GM18502 (cell line): ENCODE measurements around the gene WNT8A.
A peak's percentile ranks its signal among the peaks of the same experiment; 100 is the strongest.
"Not testable (repeated sequence)": the region's sequence is repeated elsewhere in the genome, so short reads cannot be mapped to it uniquely, and the experiment has no call there.

Source experiments
- ATAC-seq: cut with Tn5 transposase; IDR thresholded peaks from one replicate; pipeline ENCODE4 v1.9.1; 2021; ENCODE audit warnings: mild to moderate bottlenecking; ENCODE audit not compliant: unreplicated experiment, poor library complexity

The WNT8A gene, protein sequence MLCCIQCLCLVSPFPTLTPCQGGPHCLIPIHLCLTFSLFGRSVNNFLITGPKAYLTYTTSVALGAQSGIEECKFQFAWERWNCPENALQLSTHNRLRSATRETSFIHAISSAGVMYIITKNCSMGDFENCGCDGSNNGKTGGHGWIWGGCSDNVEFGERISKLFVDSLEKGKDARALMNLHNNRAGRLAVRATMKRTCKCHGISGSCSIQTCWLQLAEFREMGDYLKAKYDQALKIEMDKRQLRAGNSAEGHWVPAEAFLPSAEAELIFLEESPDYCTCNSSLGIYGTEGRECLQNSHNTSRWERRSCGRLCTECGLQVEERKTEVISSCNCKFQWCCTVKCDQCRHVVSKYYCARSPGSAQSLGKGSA

DNA sequence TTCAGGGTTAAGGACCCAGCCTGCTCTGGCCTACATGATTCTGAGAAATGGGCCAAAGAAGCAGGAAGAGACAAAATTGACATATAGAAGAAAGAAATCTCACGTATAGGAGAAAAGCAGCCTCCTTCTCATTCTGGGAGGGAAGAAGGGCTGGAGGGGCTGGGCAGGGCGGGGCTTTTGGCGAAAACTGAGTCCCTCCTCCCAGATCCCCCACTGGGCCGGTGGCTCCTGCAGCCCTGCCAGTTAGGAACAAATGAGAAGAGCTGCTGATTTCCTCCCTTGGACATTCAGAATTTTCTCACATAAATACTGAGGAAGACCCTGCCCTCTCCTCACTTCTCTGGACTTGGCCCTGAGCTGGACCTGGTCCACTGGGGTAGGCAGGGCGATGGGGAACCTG, at the start of gene WNT8A:
Gene WNT8A, plus strand, starts transcription at position 332 of the 400 bp plus-strand sequence. CDS start 95 bp downstream, outside the sequence.
- ATAC-seq, result no peak

DNA sequence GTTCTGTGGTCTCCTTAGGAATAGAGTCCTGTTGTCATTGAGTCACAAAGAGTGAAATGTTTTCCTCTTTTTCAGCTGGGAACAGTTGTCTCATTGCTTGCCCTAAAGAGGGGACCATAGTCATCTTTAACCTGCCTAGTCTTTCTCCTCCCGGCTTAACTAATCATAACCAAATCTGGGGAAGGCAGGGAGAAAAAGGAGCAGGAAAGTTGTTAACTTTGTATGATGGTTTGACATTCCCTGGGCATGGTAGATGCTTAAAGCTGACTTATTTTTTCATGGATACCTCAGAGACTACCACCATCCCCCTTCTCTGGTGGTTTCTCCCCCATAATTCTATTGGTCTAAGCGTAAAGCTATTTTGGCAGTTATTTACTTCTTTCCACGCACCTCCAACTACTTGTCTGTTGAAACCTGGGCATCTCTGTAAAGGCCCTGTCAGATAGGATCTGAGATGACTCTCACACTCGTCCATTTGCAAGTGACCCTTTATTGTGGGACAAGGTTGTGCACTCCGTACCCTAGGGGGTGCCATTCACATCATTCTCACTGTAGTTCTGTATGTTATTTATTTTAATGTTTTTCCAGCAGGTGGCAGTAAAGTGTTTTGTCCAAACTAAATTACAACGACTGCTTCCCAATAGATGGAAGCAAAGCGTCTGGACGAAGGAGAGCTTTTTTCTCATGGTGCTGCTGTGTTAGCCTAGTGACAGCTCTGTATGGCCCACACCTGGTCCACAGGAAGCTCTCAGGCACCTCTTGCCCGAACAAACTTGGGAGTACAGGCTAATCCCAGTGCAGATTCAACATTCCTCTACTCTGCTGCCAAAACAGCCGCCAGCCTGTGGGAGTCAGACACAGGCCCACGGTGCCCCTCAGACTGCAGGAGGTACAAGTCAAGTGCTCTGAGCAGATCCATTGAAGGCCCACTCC, 48.0 kb upstream of the WNT8A start:
- ATAC-seq, result peak; percentile 43

DNA sequence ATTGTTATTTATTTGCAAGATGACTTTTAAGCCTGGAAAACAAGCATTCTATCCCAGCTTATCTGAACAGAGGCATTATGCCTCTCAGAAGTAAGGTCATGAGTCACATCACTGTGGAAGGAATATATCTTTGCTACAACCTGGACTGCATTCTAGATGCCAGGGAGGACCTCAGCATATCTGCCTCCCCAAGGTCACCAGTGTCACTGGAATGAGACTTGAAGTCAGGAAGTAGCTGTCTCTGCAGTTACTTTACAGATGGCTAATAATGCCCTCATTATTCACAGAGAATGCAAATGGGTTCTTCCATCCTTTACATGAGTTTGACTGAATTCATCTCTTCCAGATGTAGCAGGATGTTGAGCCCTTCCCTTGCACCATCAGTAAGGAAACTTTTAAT, 46.6 kb upstream of the WNT8A start:
- no peak for ATAC-seq

DNA sequence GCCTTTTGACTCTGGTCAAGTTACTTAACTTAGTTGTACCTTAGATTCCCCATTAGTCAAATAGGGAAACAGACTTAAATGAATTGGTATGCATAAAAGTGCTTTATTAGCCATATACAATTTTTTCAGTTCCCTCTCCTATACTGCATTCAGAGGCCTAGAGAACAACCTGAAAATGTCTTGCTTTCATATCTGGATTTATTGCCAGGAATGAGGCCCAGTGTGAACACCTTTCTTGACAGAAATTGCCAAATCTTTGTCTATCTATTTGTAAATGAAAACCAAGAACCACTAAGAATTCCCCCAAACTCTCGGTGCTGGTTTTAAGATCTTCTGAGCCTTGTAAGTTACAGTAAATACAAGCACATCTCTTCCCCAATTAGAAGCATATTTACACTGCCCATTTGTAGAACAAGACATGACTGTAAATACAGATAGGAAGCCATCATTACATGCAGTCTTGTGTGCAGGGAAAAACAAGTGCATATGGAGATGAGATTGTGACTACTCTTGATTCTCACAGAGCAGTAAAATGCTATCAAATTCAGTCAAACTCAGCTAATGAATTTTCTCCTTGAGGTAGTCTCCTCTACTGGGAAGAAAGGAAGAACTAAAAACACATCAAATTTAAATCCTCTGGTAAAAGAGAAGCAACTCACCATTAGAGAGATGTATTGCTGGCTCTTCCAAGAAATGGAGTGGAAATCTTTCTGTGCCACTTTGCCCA, 45.8 kb upstream of the WNT8A start:
- no peak for ATAC-seq

DNA sequence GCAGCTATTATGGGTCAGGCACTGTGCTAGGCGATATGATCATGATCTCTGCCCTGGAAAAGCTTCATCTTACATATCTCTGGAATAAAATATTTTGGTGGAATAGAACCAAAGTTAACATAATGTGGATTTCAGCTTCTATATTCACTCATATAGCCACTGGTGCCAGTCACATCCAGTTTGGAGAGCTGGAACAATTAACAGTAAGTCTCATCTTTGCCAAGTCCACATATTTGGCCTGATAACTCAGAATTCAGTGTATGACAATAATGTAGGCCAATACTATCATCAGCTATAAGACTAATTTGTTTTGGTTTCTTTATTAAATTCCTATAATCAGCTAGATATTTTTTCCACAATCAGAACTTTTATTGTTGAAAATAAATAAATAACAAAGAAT, 45.0 kb upstream of the WNT8A start:
- no peak for ATAC-seq

DNA sequence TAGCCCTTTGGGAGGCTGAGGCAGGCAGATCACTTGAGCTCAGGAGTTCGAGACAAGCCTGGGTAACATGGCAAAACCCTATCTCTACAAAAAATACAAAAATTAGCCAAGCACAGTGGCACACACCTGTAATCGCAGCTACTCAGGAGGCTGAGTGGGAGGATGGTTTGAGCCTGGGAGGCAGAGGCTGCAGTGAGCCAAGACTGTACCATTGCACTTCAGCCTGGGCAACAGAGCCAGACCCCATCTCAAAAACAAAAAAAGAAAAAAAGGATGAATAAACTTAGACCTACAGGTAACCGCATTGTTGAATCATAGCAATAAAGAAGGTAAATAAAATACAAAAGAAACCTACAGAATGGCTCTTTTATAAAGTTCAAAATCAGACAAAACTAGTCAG, 38.5 kb upstream of the WNT8A start:
- not testable (repeated sequence) for ATAC-seq

DNA sequence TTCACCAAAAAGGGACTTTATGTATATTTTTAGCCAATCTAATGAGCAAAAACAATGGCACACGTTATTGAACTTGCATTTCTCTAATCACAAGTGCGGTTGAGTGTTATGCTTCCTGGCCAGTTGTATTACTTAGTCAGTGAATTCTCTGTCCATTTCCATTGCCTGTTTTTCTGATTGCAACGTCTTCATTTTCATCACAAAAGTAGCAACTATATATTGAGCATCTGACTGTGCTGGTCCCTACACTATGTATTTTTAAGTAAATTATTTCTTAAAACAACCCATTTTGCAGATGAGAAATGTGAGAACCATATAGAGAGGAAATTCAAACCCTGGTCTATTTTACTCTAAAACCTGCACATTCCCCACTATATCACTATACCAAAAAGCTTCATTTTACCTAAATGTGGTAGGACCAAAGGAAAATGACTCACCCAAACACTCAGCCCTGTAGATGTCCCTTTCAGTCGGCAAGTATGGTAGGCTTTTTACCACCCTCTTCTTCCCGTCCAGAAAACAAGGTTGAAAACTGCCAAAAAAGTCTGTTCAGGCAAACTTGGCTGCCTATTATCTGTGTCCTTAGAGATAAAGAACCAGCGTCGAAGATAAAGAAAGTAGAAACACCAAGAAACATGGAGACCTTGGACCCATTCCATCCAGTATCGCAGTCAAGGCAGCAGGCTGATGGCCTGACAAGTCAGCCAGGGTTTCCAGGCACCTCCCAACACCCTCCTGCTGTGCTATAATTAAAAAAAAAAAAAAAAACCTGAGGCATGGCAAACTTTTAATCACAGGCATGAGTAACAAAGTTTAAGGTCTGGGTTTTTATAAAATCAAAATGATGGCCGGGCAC, 32.2 kb upstream of the WNT8A start:
- ATAC-seq, result no peak

DNA sequence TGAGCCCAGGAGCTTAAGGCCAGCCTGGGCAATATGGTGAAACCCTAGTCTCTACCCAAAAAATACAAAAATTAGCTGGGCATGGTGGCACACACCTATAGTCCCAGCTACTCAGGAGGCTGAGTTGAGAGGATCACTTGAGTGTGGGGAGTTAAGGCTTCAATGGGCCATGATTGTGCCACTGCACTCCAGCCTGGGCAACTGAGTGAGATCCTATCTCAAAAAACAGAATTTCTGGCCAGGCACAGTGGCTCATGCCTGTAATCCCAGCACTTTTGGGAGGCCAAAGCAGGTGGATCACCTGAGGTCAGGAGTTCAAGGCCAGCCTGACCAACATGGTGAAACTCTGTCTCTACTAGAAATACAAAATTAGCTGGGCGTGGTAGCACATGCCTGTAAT, 31.1 kb upstream of the WNT8A start:
- not testable (repeated sequence) for ATAC-seq

DNA sequence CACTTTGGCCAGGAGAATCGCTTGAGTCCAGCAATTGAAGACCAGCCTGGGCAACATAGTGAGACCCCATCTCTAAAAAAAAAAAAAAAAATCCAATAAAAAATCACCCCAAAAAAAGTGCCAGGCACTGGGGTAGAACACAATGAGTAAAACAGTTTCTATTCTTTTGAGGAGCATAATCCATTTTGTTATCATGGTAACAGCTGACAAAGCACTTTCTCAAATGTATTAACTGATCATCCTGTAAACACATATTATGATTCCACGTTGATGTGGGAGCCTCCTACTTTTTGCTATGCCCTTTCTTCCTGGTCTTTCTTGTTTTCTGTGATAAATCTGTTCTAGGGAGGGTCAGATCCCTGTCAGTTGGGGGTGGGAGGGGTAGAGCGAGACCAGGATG, 30.3 kb upstream of the WNT8A start:
- no peak for ATAC-seq

DNA sequence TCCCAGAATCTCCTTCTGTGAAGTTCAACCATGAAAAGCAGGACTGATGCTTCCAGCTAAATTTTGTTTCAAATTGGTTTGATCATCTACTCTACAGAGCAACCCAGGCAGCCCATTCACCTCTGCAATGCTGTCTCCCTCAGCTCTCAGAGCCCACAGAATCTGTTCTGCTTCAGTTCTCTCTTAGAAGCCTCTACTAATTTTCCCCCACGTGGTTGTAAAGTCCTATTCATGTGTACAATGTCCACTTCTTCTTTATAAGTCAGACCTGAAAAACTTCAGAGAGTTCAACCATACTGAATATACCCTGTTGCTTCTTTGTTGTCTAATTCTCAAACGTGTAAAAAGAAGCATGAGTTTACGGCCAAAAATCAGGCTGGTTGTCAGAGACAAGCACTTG, 29.6 kb upstream of the WNT8A start:
- no peak for ATAC-seq

DNA sequence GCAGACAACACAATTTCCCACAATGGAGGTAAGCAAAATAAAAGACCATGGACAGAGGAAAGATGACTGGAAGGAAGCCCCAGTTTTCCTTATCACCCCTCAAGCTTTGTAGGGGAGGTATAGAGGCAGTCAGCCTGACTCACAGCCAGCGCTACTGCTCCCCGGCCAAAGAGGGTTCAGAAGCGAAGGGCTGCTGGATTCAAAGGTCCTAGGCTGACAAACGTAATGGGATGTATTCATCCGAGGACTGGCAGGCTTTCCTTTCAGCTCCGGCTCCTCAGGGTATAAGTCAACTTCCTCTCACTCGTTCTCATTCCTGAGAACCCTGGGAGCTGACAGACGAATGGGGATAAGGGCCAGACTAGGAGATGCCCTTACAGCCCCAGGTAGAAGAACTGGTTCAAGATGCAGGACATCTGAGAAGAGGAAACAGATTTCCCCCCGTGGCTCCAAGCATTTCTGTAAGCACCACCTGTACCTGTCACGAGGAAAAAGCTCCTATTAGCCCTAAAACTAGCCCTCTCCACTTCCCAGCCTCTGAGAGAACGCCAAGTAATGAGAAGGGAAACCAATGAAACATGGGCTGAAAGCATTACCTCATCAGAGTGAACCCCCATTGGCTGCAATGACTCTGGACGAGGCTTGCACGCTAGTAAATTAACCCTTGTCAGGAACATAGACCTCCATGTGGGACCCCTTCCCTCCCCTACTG, 28.8 kb upstream of the WNT8A start:
- ATAC-seq, result no peak

DNA sequence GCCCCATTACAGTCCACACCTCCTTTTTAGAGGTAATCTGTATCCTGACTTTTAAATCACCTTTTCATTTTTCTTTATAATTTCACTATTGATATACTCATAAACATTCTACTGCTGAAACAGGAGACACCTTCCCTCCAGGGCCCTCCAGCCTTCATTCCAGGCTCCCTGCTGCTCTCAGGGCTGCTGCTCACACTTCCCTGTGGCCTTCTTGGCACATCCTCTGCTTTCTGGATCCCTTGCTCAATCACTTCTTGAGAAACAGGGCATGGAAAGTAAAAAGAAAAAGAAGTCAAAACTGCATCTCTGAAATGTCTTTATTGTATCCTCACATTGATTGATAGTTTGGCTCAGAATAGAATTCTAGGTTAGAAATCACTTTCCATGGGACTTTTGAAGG, 19.3 kb upstream of the WNT8A start:
- ATAC-seq, result no peak

DNA sequence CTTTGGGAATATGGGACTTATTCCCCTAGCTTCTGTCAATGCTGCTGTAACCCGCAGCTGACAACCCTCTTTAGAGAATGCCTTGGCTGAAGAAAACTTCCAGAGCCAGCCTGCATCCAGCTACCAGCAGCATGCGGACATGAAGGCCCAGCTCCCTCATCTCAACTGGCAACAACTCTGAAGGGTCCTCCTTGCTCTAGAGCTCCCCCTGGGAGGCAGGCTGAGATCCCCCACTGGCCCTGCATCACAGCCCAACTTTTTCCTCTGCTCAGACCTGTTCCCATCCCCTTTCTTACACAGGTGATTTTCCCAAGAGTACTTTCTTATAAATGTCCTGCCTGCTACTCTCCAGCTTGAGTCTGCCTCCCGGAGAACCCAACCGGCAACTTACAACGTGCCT, 18.7 kb upstream of the WNT8A start:
- no peak for ATAC-seq

DNA sequence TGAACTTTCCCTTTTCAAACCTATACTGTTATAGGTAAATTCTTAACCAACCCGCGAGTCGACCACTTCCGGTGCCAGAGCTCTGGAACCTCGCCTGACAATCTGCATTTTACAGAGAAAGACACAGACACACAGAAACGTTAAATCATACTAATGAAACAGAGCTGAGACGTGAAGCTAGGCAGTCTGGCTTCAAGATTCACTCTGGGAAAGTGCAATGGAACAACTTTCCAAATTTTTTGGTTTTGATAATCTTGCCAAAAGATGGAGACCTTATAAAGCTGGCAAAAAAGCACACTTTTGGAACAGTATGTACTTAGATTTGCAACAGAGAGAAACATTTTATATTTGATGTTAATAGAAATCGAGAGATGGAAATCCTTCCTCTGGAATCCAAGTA, 15.9 kb upstream of the WNT8A start:
- ATAC-seq, result no peak

DNA sequence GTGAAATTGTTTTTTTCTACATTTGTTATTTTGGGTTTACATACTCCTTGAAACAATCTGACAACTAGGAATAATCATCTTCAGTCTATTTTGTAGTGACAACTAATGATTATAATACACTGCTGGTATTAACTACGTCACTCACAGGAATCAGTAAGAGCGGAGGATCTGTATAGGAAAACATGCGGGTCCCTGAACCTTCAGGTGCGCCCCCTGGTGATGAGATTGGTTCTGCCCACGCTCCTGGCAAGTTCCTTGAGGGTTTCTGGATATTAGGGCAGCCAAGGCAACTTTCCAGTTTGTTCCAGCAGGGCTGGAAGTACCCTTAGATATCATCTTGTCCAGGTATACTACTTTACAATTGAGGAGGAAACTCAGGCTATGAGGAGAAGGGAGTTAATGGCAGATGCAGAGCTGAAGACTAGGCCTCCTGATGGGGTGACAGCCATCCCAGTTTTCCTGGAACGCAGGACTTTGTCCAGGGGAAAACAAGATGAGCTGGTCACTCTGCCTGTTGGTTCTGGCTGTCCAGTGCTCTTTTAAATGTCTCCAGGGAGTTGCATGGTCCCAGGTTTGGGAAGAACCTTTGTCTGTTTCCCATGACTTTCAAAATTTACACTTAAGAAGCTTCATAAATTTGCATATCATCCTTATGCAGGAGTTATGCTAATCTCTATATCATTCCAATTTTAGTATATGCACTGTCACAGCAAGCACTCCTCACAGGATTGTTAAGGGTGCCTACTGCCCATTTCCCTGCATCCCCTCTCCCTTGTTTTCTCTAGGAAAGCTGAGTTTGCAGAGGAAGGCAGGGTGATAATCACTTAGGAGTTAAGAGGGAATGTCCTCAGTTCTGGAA, 14.9 kb upstream of the WNT8A start:
- no peak for ATAC-seq

DNA sequence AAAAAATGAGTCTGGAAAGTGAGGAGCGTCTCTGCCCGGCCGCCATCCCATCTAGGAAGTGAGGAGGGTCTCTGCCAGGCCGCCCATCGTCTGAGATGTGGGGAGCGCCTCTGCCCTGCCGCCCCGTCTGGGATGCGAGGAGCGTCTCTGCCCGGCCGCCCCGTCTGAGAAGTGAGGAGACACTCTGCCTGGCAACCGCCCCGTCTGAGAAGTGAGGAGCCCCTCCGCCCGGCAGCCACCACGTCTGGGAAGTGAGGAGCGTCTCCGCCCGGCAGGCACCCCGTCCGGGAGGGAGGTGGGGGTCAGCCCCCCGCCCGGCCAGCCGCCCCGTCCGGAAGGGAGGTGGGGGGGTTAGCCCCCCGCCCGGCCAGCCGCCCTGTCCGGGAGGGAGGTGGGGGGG, 13.8 kb upstream of the WNT8A start:
- ATAC-seq, result not testable (repeated sequence)

DNA sequence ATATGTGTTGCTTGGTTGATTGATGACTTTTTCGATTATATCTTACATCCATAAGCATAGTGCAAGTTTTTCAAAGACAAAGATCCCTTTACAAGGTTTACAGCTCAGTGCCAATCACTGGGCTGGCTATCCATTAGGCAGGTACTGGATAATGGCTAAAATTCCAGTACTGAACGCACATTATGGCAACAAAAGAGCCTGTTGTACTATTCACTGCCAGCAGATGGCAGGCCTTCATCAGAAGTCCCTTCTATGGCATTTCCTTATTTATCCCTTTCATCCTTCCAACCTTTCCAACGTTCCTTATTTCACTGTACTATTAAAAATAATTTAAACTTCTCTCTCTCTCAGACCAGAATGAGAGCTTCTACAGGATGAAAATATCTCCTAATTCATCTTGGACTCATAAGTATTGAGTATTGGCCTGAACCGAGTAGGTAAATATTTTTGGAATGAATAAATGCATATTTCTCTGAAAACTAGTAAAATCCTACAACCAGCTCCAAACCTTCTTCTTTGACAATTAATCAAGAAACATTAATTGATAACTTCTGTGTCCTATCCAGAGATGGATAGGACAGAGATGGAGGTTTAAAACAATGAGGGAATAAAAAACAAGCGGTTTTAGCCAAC, 6.7 kb upstream of the WNT8A start:
- no peak for ATAC-seq
